ENCODE data around the gene STIP1. TPM values are rescaled to one million over a fixed set of nuclear protein-coding genes. Genes with fewer than 3 reads are reported as not detected.
A peak's percentile ranks its signal among the peaks of the same experiment; 100 is the strongest.

The STIP1 gene
- polyA plus RNA-seq, 1 donor from 2014 or later = 161 TPM

DNA sequence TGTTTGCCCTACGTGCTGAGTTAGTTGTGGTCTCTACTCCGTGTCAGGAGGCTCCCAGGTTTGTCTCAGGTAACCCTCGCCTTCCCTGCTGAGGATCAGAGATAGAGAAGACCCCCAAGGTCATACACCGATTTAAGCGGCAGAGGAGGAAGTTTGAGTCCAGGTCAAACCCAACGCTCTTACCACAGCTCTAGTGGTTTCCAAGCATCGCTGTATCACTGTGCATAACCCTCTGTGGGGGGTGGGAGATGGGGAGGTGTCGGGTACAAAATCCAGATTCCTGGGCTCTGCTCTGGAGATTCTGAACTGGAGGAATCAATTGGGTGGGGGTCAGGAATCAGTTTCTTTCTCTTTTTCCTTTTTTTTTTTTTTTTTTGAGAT is 45.0 kb downstream of the STIP1 start:
- H3K79me2 ChIP-seq (replicated peaks; ENCODE audit: insufficient read depth, low read length) = peaks cover 4% of the 10 kb centered on the region
- H3F3A ChIP-seq (ENCODE audit: insufficient read depth, low read length, poor library complexity, severe bottlenecking) = no peaks in the 10 kb centered on the region
- H3K9me2 ChIP-seq (ENCODE audit: insufficient read depth, low read length) = no peaks in the 10 kb centered on the region
- H3K4me3 ChIP-seq (ENCODE audit: low read length) = peak overlapping the region; percentile 94
- TF ChIP-seq, protein P1, sequence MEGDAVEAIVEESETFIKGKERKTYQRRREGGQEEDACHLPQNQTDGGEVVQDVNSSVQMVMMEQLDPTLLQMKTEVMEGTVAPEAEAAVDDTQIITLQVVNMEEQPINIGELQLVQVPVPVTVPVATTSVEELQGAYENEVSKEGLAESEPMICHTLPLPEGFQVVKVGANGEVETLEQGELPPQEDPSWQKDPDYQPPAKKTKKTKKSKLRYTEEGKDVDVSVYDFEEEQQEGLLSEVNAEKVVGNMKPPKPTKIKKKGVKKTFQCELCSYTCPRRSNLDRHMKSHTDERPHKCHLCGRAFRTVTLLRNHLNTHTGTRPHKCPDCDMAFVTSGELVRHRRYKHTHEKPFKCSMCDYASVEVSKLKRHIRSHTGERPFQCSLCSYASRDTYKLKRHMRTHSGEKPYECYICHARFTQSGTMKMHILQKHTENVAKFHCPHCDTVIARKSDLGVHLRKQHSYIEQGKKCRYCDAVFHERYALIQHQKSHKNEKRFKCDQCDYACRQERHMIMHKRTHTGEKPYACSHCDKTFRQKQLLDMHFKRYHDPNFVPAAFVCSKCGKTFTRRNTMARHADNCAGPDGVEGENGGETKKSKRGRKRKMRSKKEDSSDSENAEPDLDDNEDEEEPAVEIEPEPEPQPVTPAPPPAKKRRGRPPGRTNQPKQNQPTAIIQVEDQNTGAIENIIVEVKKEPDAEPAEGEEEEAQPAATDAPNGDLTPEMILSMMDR (IDR thresholded peaks at IDR 0.05; ENCODE audit: poor library complexity, severe bottlenecking) = no peak
- TF ChIP-seq TAF1 (IDR thresholded peaks at IDR 0.05; ENCODE audit: low read depth) (no peak), RAD21 (conservative IDR thresholded peaks at IDR 0.05) (no peak), POLR2AphosphoS5 (IDR thresholded peaks at IDR 0.05) (no peak), MXI1 (conservative IDR thresholded peaks at IDR 0.05; ENCODE audit: poor library complexity, severe bottlenecking) (no peak), SMC3 (conservative IDR thresholded peaks at IDR 0.05; ENCODE audit: poor library complexity) (no peak), EZH2 (IDR thresholded peaks at IDR 0.05; ENCODE audit: borderline replicate concordance, insufficient read depth, low read length, poor library complexity, severe bottlenecking) (no peak), EP300 (conservative IDR thresholded peaks at IDR 0.05; ENCODE audit: poor library complexity, severe bottlenecking) (no peak)
- TF ChIP-seq, protein P2, sequence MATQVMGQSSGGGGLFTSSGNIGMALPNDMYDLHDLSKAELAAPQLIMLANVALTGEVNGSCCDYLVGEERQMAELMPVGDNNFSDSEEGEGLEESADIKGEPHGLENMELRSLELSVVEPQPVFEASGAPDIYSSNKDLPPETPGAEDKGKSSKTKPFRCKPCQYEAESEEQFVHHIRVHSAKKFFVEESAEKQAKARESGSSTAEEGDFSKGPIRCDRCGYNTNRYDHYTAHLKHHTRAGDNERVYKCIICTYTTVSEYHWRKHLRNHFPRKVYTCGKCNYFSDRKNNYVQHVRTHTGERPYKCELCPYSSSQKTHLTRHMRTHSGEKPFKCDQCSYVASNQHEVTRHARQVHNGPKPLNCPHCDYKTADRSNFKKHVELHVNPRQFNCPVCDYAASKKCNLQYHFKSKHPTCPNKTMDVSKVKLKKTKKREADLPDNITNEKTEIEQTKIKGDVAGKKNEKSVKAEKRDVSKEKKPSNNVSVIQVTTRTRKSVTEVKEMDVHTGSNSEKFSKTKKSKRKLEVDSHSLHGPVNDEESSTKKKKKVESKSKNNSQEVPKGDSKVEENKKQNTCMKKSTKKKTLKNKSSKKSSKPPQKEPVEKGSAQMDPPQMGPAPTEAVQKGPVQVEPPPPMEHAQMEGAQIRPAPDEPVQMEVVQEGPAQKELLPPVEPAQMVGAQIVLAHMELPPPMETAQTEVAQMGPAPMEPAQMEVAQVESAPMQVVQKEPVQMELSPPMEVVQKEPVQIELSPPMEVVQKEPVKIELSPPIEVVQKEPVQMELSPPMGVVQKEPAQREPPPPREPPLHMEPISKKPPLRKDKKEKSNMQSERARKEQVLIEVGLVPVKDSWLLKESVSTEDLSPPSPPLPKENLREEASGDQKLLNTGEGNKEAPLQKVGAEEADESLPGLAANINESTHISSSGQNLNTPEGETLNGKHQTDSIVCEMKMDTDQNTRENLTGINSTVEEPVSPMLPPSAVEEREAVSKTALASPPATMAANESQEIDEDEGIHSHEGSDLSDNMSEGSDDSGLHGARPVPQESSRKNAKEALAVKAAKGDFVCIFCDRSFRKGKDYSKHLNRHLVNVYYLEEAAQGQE (IDR thresholded peaks at IDR 0.05; ENCODE audit: borderline replicate concordance) = no peak
- peak overlapping the region; percentile 88 for H3K27ac ChIP-seq (ENCODE audit: low read length)
- H4K20me1 ChIP-seq (ENCODE audit: insufficient read depth) = no peaks in the 10 kb centered on the region
- H3K9ac ChIP-seq (ENCODE audit: low read length) = peak overlapping the region; percentile 88
- peak overlapping the region; percentile 72 for H2AFZ ChIP-seq (ENCODE audit: low read depth, low read length)
- peak overlapping the region; percentile 54 for H3K4me2 ChIP-seq (ENCODE audit: low read length)
- H3K9me3 ChIP-seq (ENCODE audit: low read length) = no peaks in the 10 kb centered on the region
- H3K36me3 ChIP-seq (ENCODE audit: insufficient read depth, low read length) = no peaks in the 10 kb centered on the region
- peaks cover 8% of the 10 kb centered on the region for H3K27me3 ChIP-seq (ENCODE audit: insufficient read depth, low read depth, low read length)

DNA sequence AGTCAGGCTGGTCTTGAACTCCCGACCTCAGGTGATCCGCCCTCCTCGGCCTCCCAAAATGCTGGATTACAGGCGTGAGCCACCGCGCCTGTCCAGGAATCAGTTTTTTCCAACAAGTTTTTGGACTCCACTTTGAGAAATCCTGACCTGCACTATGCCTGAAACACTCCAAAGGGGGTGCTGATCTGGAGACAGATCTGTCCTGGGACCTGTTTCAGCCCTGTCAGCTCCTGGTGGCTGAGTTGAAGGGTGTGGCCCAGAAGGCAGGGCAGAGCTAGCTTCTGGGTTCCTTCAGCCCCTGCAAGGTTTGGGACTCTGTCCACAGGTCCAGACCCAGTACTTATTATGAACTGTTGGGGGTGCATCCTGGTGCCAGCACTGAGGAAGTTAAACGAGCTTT is 45.6 kb downstream of the STIP1 start:
- no peak for TF ChIP-seq EZH2 (IDR thresholded peaks at IDR 0.05; ENCODE audit: borderline replicate concordance, insufficient read depth, low read length, poor library complexity, severe bottlenecking)
- no peak for TF ChIP-seq SMC3 (conservative IDR thresholded peaks at IDR 0.05; ENCODE audit: poor library complexity)
- no peak for TF ChIP-seq EP300 (conservative IDR thresholded peaks at IDR 0.05; ENCODE audit: poor library complexity, severe bottlenecking)
- TF ChIP-seq POLR2AphosphoS5 (IDR thresholded peaks at IDR 0.05) = no peak
- TF ChIP-seq TAF1 (IDR thresholded peaks at IDR 0.05; ENCODE audit: low read depth) = no peak
- TF ChIP-seq, protein P1 (IDR thresholded peaks at IDR 0.05; ENCODE audit: poor library complexity, severe bottlenecking) = no peak
- TF ChIP-seq, protein P2 (IDR thresholded peaks at IDR 0.05; ENCODE audit: borderline replicate concordance) = no peak
- TF ChIP-seq RAD21 (conservative IDR thresholded peaks at IDR 0.05) = no peak
- no peak for TF ChIP-seq MXI1 (conservative IDR thresholded peaks at IDR 0.05; ENCODE audit: poor library complexity, severe bottlenecking)

More for the DNA sequence above, 45.6 kb downstream of the STIP1 start:
- no peaks in the 10 kb centered on the region for H4K20me1 ChIP-seq (ENCODE audit: insufficient read depth)
- no peak overlapping the region for H3K27ac ChIP-seq (ENCODE audit: low read length)
- no peak overlapping the region for H3K4me2 ChIP-seq (ENCODE audit: low read length)
- H3K9me3 ChIP-seq (ENCODE audit: low read length) = no peaks in the 10 kb centered on the region
- peak overlapping the region; percentile 94 for H3K4me3 ChIP-seq (ENCODE audit: low read length)
- H2AFZ ChIP-seq (ENCODE audit: low read depth, low read length) = no peak overlapping the region
- H3K36me3 ChIP-seq (ENCODE audit: insufficient read depth, low read length) = no peaks in the 10 kb centered on the region
- H3K9me2 ChIP-seq (ENCODE audit: insufficient read depth, low read length) = no peaks in the 10 kb centered on the region
- H3K27me3 ChIP-seq (ENCODE audit: insufficient read depth, low read depth, low read length) = peaks cover 8% of the 10 kb centered on the region
- H3F3A ChIP-seq (ENCODE audit: insufficient read depth, low read length, poor library complexity, severe bottlenecking) = no peaks in the 10 kb centered on the region
- H3K79me2 ChIP-seq (replicated peaks; ENCODE audit: insufficient read depth, low read length) = peaks cover 4% of the 10 kb centered on the region
- no peak overlapping the region for H3K9ac ChIP-seq (ENCODE audit: low read length)
